Measurements from ENCODE around the gene BLTP2. TPM values are rescaled to one million over a fixed set of nuclear protein-coding genes. Genes with fewer than 3 reads are reported as not detected.

The BLTP2 gene
- 175 and 191 TPM in 2 replicates for total RNA-seq
- long read RNA-seq, partial matches to known transcripts: 14 of 20 reads
- long read RNA-seq, other reads (novel, unspliced or antisense): 3 of 20 reads

GRCh38 chr17:28644787-28645575, at the start of gene BLTP2:
BLTP2 (minus strand) TSS chr17:28645158; CDS start chr17:28645056, 102 bp downstream.
- H3K4me1 Mint-ChIP-seq: peaks cover 35% of the 10 kb centered on the region
- no peaks in the 10 kb centered on the region for H3K9me3 Mint-ChIP-seq
- H3K27me3 Mint-ChIP-seq (ENCODE audit: low read depth): no peaks in the 10 kb centered on the region
- peak within 1 kb of the TSS; percentile 71 for H3K27ac Mint-ChIP-seq (ENCODE audit: unreplicated experiment)
- no peak for TF ChIP-seq CTCF (conservative IDR thresholded peaks at IDR 0.05)
- DNase-seq (ENCODE audit: low read depth, low spot score): peak; percentile 81
- H3K4me3 Mint-ChIP-seq: peak within 1 kb of the TSS; percentile 93
- H3K36me3 Mint-ChIP-seq (ENCODE audit: low read depth): peaks cover 9% of the 10 kb centered on the region

DNA sequence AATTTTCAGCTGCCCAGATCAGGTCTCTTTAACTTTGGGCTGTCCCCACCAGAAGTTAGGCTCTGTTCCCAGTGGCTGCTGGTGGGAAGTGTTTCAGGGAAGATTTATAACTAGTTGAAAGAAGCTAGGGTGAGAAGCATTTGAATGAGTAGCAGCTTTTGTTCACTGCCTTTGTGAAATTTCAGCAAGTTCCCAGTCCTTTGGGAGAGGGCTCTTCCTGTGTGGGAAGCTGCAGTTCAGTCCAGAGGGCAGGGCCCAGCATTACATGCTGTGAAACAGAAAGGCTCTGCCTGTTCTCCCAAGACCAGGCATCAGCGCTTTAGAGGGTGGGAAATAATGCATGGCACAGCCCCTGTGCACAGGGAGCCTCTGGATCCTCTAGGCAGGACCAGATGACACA, 48.9 kb upstream of the BLTP2 start:
- no peak for DNase-seq (ENCODE audit: low read depth, low spot score)
- no peak for TF ChIP-seq CTCF (conservative IDR thresholded peaks at IDR 0.05)
- no peaks in the 10 kb centered on the region for H3K9me3 Mint-ChIP-seq
- H3K4me3 Mint-ChIP-seq: no peak overlapping the region
- H3K4me1 Mint-ChIP-seq: peaks cover 10% of the 10 kb centered on the region
- peaks cover 28% of the 10 kb centered on the region for H3K36me3 Mint-ChIP-seq (ENCODE audit: low read depth)
- peak overlapping the region; percentile 44 for H3K27ac Mint-ChIP-seq (ENCODE audit: unreplicated experiment)
- no peaks in the 10 kb centered on the region for H3K27me3 Mint-ChIP-seq (ENCODE audit: low read depth)

DNA sequence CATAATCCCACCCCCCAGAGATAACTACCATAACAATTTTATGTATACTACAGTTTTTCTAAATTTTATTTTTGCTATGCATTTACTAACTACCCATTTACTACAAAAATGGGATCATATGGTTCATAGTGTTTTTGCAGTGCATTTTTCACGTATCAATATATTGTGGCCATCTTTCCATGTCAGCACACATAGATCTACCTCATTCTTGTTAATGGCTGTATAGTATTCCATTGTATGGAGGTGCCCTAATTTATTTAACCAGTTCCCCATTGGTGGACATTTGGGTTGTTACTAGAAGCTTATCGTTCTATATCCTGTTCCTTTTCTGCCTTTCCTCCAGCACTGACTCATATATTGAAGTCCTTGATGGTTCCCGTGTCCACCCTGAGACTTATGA, 44.1 kb upstream of the BLTP2 start:
- DNase-seq (ENCODE audit: low read depth, low spot score): no peak
- no peak overlapping the region for H3K4me3 Mint-ChIP-seq
- peaks cover 6% of the 10 kb centered on the region for H3K4me1 Mint-ChIP-seq
- no peak for TF ChIP-seq CTCF (conservative IDR thresholded peaks at IDR 0.05)
- no peak overlapping the region for H3K27ac Mint-ChIP-seq (ENCODE audit: unreplicated experiment)
- no peaks in the 10 kb centered on the region for H3K9me3 Mint-ChIP-seq
- peaks cover 40% of the 10 kb centered on the region for H3K36me3 Mint-ChIP-seq (ENCODE audit: low read depth)
- H3K27me3 Mint-ChIP-seq (ENCODE audit: low read depth): no peaks in the 10 kb centered on the region

DNA sequence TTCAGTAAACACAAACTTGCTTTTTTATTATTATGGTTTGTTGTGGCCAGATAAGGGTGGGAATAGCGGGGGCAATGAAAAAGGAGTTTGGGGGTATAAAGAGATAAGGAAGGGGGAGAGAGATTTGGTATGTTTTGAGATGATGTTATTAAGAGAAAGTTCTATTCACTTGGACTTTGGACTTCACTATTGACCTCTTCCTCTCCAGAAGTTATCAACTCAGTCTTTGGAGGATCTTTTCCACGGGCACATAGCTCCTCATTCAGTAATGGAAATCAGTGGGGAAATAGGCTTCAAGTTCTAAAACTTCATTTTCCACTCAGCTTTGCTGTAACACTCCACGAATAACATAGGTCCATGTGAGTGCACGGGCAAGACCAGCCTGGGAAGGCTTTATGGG, 43.5 kb upstream of the BLTP2 start:
- no peak for DNase-seq (ENCODE audit: low read depth, low spot score)
- H3K27ac Mint-ChIP-seq (ENCODE audit: unreplicated experiment): no peak overlapping the region
- H3K27me3 Mint-ChIP-seq (ENCODE audit: low read depth): no peaks in the 10 kb centered on the region
- H3K4me1 Mint-ChIP-seq: peaks cover under 1% of the 10 kb centered on the region
- TF ChIP-seq CTCF (conservative IDR thresholded peaks at IDR 0.05): no peak
- H3K4me3 Mint-ChIP-seq: no peak overlapping the region
- peaks cover 37% of the 10 kb centered on the region for H3K36me3 Mint-ChIP-seq (ENCODE audit: low read depth)
- no peaks in the 10 kb centered on the region for H3K9me3 Mint-ChIP-seq

- Mint-ChIP-seq H3K27ac (ENCODE audit: unreplicated experiment) (no peak overlapping the region), H3K36me3 (ENCODE audit: low read depth) (peaks cover 43% of the 10 kb centered on the region), H3K4me3 (no peak overlapping the region), H3K4me1 (no peaks in the 10 kb centered on the region), H3K9me3 (no peaks in the 10 kb centered on the region), H3K27me3 (ENCODE audit: low read depth) (no peaks in the 10 kb centered on the region)
- TF ChIP-seq CTCF (conservative IDR thresholded peaks at IDR 0.05): no peak
- DNase-seq (ENCODE audit: low read depth, low spot score): no peak
Measured at GRCh38 chr17:28686296-28686695, 41.3 kb upstream of the BLTP2 start.

Measured in neural crest cell (in vitro differentiated cells).